GM21528 (cell line): ENCODE measurements around the gene SHISAL1.

Source experiments
- ATAC-seq: cut with Tn5 transposase; IDR thresholded peaks from one replicate; pipeline ENCODE4 v1.9.1; 2021; ENCODE audit warnings: mild to moderate bottlenecking, moderate library complexity; ENCODE audit not compliant: unreplicated experiment, low FRiP score

Gene SHISAL1

DNA sequence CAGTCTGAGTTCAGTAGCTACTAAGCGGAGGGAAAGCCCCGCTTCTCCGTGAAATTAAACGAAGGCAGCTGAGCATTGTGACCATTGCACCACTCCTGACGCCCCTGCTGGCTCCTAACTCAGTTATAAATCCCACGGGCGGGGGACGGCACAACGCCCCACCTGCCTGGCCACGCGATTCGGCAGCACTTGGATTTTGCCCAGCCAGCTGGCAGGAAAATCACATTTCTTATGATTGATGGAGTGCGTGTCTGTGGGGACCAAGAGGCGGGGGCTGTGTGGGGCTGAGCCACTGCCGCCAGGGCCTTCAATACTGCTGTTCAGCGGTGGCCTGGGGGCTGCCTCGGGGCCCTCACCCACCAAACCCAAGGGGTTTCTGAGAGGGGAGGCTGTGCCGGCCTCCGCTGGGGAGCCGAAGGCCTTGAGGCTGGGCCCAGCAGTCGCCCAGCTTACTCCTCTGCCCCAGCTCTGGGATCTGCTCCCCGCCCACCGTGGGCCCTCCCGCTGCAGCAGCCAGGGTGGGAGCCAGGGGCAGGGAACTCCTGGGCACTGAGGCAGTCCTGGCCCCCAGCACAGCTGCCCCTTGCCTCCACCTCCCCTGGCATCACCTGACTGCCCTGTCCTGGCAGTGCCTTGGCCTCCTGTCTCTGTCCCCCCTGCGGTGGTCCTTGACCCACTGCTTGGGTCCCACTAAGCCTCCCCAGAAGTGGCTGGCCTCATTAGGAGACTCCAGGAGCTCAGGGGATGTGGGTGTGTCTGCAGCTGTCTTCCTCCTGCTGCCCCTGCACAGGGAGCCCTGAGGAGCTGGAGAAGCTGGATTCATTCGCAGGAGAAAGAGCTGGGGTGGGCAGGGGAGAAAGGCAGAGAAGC lies 30.7 kb downstream of the SHISAL1 start:
- no peak for ATAC-seq

DNA sequence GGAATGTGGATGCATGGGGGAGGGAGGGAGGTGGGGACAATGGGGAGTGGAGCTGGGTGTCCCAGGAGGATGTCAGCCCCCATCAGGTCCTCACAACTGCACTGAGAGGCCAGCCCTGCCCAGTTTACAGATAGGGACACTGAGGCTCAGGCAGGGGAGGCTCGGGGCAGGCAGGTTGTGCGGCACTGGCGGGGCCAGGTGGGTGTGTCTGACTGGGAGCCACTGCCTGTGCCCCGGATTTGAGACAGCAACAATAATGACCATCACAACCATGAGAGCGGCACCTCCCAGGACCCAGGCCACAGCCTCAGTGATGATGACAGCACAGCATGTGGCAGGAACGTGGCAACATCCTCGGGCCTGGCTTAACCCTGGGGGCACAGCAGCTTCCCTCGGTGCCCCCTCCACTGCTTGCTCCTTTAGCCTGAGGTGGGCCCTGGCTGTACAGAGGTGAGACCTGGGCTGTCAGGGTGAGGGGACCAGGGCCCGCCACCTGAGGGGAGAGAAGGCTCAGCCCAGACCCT lies 32.0 kb downstream of the SHISAL1 start:
- ATAC-seq, result no peak

- no peak for ATAC-seq
Measured at GRCh38 chr22:44279069-44279360, 33.7 kb downstream of the SHISAL1 start.

- no peak for ATAC-seq
Measured at GRCh38 chr22:44278243-44279068, 34.3 kb downstream of the SHISAL1 start.

GRCh38 chr22:44277386-44278135 lies 35.2 kb downstream of the SHISAL1 start:
- ATAC-seq, result no peak

GRCh38 chr22:44276706-44277356 lies 35.9 kb downstream of the SHISAL1 start:
- ATAC-seq, result no peak

DNA sequence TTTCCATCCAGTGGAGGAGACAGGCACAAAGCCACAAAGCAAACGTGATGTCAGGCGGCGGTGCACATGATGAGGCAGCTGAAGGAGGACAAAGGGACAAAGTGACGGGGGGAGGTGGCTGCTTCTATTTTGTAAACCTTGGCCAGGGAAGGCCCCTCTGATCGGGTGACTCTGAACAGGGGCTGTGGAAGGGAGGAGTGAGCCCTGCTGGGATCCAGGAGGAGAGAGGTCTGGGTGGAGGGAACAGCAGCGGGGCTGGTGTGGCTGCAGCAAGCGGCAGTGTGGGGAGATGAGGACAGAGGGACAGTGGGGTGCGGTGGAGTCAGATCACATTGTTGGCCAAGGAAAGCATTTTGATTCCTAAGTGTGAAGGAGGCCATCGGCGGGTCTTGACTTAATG lies 36.7 kb downstream of the SHISAL1 start:
- ATAC-seq, result no peak

- no peak for ATAC-seq
Measured at GRCh38 chr22:44275631-44275995, 37.1 kb downstream of the SHISAL1 start.

GRCh38 chr22:44274918-44275630 lies 37.7 kb downstream of the SHISAL1 start:
- no peak for ATAC-seq

GRCh38 chr22:44273175-44273574 lies 39.6 kb downstream of the SHISAL1 start:
- no peak for ATAC-seq

DNA sequence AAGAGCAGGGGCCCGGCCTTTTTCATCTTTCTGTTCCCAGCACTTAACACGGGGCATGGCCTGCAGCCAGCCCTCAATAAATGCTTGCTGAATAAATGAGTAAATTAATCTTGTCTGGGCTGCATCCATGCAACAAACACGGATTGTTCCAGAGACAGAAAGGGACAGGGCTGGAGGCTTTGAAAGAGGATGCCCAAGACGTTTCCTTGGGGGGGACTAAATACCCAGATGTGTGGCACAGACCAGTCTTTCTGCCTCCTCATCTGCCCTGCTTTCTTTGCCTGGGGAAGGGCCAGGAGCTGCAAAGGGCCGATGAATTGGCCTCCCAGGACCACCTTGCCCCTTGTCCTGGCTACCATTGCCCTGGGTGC lies 40.4 kb downstream of the SHISAL1 start:
- ATAC-seq, result no peak

DNA sequence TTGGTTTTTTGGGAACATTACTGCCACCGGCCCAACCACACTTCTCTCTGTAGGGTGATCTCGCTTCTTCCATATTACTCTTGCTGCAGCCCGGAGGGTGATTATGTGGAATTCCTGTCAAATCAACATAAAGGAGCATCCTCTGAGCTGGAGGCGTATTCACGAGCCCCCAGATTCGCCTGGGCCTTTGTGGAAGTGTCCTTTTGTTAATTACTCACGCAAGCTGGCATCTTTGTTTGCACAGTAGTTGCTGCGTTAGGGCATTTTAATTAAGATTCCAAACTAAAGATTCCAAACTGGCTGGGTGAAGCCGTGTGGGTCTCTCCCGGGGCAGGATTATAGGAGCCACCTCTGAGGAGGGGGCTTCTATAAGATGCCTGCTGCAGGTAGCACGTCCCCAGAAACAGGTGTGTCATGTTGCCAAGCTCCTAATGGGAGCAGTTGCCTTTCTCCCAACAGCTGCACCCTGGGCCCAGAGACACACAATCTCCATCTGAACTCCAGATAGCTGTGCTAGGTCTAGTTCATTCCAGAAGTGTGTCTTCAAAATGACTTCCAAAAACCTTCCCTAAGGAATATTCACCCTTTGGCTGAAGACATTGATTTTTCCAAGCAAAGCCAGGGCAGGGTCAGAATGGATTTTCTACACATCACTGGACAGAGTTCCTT lies 40.9 kb downstream of the SHISAL1 start:
- no peak for ATAC-seq

DNA sequence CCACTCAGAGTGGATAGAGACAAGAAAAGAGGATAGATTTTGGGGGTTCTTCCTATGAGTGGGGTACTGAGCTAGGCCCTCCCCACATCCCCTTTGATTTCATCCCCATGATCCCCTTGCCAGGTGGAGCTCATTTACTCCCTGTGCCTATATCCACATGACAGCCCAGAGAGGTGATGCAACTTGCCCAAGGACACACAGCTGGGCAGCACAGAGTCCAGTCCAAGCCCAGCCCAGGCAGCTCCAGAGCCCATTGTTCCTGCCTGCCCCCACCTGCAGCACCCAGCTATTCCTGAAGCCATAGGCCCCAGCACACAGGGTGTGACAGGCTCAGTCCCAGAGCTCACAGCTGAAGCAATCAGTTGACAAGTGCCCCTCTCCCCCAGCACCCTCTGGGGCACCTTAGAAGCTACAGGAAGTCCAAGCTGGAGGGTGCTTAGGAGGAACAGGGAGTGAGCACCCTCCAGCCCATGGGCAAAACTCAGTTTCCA lies 41.7 kb downstream of the SHISAL1 start:
- no peak for ATAC-seq

DNA sequence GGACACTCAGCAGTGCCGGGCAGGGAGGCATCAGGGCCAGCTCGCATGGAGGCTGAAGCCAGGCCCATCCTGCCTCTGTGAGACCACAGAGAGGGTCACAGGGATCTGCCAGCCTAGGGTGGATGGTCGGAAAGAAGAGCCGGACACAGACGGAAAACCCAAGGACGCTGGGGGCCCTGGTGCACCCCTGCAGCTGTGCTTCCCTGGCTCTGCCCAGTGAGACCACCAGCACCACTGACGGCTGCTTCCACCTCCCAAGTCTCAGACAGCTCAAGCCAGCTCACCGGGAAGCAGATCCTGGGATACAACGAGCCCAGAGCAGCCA lies 42.2 kb downstream of the SHISAL1 start:
- ATAC-seq, result no peak

- ATAC-seq, result no peak
Measured at GRCh38 chr22:44269757-44270555, 42.8 kb downstream of the SHISAL1 start.

DNA sequence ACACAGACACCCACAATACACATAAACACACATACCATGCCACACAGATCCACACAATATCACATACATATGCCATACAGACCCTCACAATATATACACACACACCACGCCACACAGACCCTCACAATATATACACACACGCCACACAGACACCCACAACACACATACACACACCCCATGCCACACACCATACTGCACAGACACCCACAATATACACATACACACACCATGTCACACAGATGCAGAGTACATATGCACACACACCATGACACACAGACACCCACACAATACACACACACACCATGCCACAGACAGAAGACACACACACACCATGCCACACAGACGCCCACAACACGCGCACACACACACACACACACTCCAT lies 43.6 kb downstream of the SHISAL1 start:
- no peak for ATAC-seq

DNA sequence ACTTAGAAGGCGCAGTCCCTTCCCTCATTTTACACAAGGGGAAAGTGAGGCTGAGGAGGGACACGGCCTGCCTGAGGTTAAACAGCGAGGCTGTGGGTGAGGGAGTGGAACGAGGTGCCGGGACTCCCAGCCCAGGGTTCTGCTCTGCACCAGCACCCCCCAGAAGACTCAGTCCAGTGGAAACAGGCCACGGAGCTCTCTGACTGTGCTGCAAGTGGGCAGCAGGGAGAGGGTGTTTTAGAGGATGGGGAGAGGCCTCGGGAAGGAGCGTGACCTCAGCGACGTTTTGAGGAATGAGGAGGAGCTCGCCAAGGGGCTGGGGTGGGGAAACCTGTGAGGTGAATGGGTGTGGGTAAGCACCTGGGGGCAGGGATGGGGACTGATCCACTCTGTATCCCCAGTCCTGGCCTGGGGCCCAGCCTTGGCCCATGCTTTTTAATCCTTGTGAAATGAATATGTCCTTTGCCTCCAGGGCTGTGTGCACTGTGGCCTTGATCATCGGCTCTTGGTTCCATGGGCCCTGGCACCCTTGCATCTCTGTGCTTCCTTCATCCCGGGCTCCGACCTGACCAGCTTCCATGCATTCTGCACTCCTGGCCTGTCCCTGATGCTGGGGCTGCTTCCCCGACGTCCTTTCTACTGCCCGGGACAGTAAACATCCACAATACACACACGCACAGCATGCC lies 44.2 kb downstream of the SHISAL1 start:
- no peak for ATAC-seq

DNA sequence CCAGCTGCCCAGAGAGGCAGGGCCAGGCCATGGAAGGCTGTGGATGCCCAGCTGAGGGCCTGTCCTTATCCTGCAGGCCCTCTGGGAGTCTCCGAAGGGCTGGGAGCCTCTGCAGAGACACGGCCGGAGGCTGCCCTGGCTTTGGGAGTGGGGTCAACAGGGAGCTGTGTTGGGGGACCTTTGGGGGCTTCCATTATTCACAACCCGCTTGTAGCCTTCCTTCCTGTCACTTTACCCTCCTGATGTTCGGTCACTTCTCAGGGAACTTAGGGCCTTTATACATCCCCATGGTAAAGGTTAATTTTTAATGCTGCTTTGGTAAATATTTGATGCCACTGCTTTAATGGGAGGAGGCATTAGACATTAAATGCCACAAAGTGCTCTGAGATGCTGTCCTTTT lies 44.9 kb downstream of the SHISAL1 start:
- ATAC-seq, result no peak
